ENCODE data around the gene NISCH.

NISCH gene

GRCh38 chr3:52490939-52491526 is 35.6 kb downstream of the NISCH start:
- DNase-seq: no peak

GRCh38 chr3:52492059-52492458 is 36.7 kb downstream of the NISCH start:
- no peak for DNase-seq

- no peak for DNase-seq
Observed at GRCh38 chr3:52493232-52494017, 38.0 kb downstream of the NISCH start.

DNA sequence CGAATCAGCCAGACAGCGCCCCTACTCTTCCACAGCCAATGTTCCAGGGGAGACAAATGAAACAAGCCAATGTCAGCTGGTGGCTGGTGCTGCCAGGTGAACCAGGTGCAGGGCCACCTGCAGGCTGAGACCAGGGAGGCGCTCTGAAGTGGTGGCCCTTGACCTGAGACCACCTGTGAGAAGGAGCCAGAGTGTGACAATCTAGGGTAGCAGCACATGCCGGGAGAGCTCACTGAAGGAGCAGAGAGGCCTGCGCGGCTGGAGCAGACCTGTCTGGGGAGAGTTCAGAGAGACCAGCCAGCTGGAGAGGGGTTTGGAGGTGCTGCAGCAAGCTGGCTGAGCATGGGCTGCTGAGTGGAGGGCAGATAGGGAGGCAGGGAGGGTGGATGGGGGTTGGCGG is 39.0 kb downstream of the NISCH start:
- DNase-seq: no peak

- no peak for DNase-seq
Observed at GRCh38 chr3:52494886-52495495, 39.6 kb downstream of the NISCH start, which contains the start of gene STAB1. TSS of gene STAB1 (plus strand) at chr3:52495338. CDS start at chr3:52495414, 76 bp downstream.

GRCh38 chr3:52495777-52496602 is 40.6 kb downstream of the NISCH start:
- no peak for DNase-seq

- DNase-seq: no peak
Observed at GRCh38 chr3:52498137-52499054, 43.0 kb downstream of the NISCH start.

- DNase-seq: no peak
Observed at GRCh38 chr3:52501046-52501445, 45.6 kb downstream of the NISCH start.

DNA sequence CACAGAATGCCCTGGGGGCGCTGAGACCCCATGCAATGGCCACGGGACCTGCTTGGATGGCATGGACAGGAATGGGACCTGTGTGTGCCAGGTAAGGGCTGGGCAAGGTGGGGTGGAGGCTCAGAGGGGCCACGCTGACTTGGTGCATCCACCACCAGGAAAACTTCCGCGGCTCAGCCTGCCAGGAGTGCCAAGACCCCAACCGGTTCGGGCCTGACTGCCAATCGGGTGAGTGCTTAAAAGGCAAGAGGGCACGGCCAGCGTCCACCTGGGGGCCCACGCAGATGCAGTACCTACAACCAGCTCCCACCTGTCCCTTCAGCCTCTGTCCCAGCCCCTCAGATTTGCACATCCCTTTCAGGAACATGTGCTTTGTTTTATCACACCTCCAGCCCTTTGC is 46.6 kb downstream of the NISCH start:
- DNase-seq: no peak

- DNase-seq: no peak
Observed at GRCh38 chr3:52502808-52503350, 47.5 kb downstream of the NISCH start.

DNA sequence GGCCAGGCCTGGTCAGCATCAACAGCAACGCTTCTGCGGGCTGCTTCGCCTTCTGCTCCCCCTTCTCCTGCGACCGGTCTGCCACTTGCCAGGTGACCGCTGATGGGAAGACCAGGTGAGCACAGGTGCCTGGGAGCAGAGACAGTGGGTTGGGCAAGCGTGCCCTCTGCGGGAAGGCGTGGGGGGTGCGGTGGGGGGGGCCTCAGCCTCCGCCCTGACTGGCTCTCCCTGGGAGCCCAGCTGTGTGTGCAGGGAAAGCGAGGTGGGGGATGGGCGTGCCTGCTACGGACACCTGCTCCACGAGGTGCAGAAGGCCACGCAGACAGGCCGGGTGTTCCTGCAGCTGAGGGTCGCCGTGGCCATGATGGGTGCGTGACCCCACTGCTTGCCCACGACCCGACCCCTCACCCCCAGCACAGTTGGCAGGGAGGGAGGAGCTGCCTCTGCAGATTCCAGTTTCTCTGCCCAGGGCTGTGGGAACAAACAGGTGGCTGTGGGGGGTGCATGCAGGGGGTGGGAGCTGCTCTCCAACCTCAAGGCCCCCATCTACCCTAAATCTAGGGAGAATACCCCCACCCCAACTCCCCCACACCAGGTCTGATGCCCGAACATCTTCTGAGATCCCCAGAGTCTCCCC is 48.5 kb downstream of the NISCH start:
- no peak for DNase-seq

DNA sequence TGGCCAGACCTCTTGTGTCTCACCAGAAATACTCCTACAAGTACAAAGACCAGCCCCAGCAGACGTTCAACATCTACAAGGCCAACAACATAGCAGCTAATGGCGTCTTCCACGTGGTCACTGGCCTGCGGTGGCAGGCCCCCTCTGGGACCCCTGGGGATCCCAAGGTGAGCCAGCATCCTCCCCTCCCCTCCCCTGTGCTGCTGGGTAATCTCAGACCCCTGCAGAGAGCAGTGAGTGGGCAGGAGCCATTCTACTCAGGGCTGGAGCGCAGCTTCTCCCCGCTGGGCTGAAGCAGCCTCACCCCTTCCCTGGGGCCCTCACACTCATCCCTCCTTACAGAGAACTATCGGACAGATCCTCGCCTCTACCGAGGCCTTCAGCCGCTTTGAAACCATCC is 49.6 kb downstream of the NISCH start:
- DNase-seq: no peak

DNA sequence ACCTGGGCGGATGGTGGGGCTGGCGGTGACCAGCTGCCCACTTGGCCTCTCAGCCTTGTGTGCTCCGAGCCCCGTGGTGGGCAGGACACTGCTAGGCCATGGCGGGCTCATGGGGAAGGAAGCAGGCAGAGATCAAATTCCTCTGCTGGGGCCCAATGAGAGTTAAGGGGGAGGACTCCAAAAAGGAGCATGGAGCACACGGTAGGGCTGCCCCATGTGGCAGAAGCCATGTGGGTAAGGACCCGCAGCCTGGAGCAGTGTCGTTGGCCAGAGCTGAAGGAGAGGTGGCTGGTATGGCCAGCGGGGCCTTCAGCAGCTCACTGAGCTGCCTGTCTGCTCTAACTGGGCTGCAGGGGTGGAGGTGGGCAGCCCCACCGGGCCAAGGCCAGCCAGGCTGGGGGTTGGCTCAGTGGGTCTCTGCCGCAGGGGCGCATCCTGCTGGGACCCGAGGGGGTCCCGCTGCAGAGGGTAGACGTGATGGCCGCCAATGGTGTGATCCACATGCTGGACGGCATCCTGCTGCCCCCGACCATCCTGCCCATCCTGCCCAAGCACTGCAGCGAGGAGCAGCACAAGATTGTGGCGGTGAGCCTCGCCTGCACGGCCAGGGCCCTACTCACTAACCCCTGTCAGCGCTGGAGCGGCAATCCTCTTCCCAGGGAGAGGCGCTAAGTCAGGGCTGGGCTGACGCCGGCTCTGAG is 51.0 kb downstream of the NISCH start:
- no peak for DNase-seq

DNA sequence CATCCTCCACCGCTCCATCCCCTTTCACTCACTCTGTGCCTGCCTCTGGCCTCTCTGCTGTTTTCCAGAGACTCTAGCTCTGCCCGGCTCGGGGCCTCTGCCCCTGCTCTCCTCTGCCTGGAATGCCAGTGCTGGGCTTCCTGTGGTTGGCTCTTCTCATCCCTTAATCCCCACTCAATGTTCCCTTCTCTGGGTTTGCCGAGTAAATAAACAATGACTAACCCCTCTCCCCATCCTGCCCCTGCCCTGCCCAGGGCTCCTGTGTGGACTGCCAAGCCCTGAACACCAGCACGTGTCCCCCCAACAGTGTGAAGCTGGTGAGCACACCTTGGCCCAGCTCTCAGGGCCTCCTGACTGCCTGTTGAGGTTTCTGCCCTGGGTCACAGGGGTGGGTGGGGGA is 52.0 kb downstream of the NISCH start:
- no peak for DNase-seq

DNA sequence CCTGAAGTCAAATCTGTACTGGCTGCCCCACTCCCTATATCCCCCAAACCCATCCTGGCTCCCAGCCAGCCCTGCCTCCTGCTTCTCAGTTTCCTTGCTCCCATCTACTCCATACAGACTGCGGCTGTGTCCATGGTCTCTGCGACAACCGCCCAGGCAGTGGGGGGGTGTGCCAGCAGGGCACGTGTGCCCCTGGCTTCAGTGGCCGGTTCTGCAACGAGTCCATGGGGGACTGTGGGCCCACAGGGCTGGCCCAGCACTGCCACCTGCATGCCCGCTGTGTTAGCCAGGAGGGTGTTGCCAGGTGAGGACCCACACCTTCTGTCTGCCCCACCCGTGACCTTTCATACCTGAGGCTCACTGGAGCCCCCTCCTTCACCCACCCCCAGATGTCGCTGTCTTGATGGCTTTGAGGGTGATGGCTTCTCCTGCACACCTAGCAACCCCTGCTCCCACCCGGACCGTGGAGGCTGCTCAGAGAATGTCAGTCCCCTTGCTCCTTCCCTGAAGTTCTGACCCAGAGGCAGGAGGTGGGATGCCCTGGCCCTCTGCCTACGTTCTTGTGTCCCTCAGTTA is 54.4 kb downstream of the NISCH start:
- DNase-seq: no peak

- DNase-seq: no peak
Observed at GRCh38 chr3:52511509-52511908, 56.1 kb downstream of the NISCH start.

- no peak for DNase-seq
Observed at GRCh38 chr3:52512105-52512504, 56.7 kb downstream of the NISCH start.

DNA sequence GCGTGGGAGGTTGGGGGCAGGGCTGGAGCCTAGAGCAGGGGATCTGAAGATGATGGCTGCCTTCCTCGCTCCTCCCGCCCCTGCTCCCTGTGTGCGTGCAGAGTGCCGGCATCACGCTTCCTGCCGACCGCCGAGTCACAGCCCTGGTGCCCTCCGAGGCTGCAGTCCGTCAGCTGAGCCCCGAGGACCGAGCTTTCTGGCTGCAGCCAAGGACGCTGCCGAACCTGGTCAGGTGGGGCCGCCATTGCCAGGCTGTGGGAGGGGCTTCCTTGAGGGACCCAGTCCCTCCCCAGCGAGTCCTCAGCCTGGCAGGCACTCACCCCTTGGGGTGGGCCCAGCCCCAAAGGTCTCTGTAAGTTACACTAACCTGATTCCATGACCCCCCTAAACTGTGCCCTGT is 57.3 kb downstream of the NISCH start:
- no peak for DNase-seq

DNA sequence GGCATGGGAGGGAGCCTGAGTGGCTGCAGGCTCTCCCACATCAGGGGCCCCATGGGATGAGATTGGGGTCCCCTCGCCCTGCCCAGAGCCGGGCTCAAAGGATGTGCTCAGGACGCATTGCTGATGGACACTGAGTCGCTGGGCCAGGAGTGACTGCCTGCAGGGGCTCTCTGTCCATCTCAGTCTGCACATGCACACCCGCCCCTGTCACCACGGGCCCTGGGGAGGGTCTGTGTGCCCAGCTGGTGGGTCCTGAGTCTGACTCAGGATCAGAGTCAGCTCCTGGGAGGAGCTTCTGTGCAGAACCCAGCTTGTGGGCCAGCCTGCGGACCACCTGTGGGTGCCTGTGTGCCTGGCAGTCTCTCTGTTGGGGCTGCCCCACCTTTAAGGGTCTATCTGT is 57.9 kb downstream of the NISCH start:
- DNase-seq: no peak

DNA sequence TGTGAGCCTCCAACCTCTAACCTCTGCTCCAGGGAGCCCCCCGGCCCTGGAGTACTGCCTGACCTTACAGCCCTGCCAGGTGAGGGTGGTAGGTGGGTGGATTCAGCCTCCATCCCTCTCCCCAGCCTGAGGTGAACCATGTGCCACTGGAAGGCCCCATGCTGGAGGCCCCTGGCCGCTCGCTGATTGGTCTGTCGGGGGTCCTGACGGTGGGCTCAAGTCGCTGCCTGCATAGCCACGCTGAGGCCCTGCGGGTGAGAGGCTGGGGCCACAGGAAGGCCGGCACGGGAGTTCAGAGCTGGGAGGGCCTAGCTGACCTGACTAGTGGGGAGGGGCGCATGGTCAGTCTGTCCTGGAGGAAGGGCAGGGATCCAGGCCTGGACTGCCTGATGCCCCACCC is 59.2 kb downstream of the NISCH start:
- no peak for DNase-seq
